Omental fat pad (tissue), 4 donors: ENCODE data around the gene XIRP2. TPM values are rescaled to one million over a fixed set of nuclear protein-coding genes. Genes with fewer than 3 reads are reported as not detected.

Experiments used
- ATAC-seq: fragments of 150-250 bp; one replicate; pipeline ENCODE4 v1.9.1; 2016; ENCODE audit warnings: mild to moderate bottlenecking, moderate library complexity; ENCODE audit not compliant: low FRiP score
- DNase-seq: peaks from one replicate; pipeline ENCODE4 v3.0.0-alpha.2; 2019; ENCODE audit warnings: low spot score
- CTCF ChIP-seq, 3 donors: fragments of 450-650 bp; IDR thresholded peaks; one replicate each; pipeline ENCODE4 v1.5.1; 2016 to 2017; ENCODE audit warnings: antibody characterized with exemption in 3 of 3, mild to moderate bottlenecking in 3 of 3, moderate library complexity in 2 of 3
- total RNA-seq, 4 donors: library from RNA; depleted of rRNA; stranded (reverse); fragments of >200 nt; gene quantifications; one replicate each; pipeline ENCODE4 v1.1.0, GENCODE V29; 2016

XIRP2 gene
- total RNA-seq, 4 donors from 2014 or later = not detected

GRCh38 chr2:167127135-167127534 is 238.9 kb downstream of the XIRP2 start:
- no peak for TF ChIP-seq CTCF (IDR thresholded peaks at IDR 0.05)
- no peak for ATAC-seq
- DNase-seq = no peak

GRCh38 chr2:167128130-167128529 is 239.8 kb downstream of the XIRP2 start:
- ATAC-seq = no peak
- no peak for TF ChIP-seq CTCF (IDR thresholded peaks at IDR 0.05)

GRCh38 chr2:167132066-167132465 is 243.8 kb downstream of the XIRP2 start:
- TF ChIP-seq CTCF (IDR thresholded peaks at IDR 0.05) = no peak
- ATAC-seq = no peak

More at GRCh38 chr2:167128130-167128529, 239.8 kb downstream of the XIRP2 start:
- no peak for DNase-seq

GRCh38 chr2:167132906-167133555 is 244.8 kb downstream of the XIRP2 start:
- DNase-seq (no peak), ATAC-seq (no peak)
- TF ChIP-seq CTCF (IDR thresholded peaks at IDR 0.05) = no peak

More at GRCh38 chr2:167132066-167132465, 243.8 kb downstream of the XIRP2 start:
- DNase-seq = no peak

GRCh38 chr2:167133614-167134013 is 245.3 kb downstream of the XIRP2 start:
- TF ChIP-seq CTCF (IDR thresholded peaks at IDR 0.05) = no peak
- no peak for DNase-seq
- ATAC-seq = no peak

- no peak for DNase-seq
- no peak for TF ChIP-seq CTCF (IDR thresholded peaks at IDR 0.05)
Measured at GRCh38 chr2:167134381-167135072, 246.2 kb downstream of the XIRP2 start.

GRCh38 chr2:167135706-167136105 is 247.4 kb downstream of the XIRP2 start:
- no peak for DNase-seq
- ATAC-seq = no peak
- TF ChIP-seq CTCF (IDR thresholded peaks at IDR 0.05) = no peak

More at GRCh38 chr2:167134381-167135072, 246.2 kb downstream of the XIRP2 start:
- no peak for ATAC-seq
